NOMO-1 treated with DMSO at 0.1 percent for 48 hours (cell line): ENCODE results near the gene CSTPP1.
"Not testable (repeated sequence)": the region's sequence is repeated elsewhere in the genome, so short reads cannot be mapped to it uniquely, and the experiment has no call there.

ENCODE experiments used
- DNase-seq: peaks from one replicate; lab custom pipeline; 2025; ENCODE audit not compliant: unreplicated experiment; lab: John Stamatoyannopoulos, UW

Gene CSTPP1

GRCh38 chr11:46907606-46908005 lies 29.0 kb upstream of the CSTPP1 start:
- DNase-seq: no peak

DNA sequence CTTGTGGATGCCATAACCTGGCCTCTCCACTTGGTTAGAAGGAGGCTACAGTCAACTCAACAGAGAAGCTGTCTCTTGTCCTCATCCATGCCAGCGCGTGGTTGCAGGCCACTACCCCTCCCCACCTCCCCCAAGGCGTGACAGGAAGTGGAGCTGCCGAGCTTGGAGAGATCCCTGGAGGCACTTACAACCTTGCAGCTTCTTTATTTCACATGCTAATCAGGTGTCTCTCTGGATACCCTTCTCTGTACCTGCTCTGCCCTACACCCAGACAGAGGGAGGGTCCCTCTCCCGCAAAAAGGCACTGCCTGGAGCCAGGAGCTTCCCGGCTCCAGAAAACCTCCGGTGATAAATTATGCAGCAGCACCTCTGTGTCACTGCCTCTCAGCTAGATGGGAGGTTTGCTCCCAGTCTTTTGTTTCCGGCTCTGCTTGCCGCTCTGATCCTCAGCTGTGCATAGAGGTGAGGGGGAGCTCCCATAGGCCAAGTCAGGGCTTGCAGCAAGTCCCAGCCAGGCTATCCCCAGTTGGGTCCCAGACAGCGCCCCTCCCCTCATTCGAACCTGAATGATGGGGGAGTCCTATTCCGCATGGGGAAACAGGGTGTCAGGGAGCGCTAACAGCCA lies 23.9 kb upstream of the CSTPP1 start:
- DNase-seq: no peak

DNA sequence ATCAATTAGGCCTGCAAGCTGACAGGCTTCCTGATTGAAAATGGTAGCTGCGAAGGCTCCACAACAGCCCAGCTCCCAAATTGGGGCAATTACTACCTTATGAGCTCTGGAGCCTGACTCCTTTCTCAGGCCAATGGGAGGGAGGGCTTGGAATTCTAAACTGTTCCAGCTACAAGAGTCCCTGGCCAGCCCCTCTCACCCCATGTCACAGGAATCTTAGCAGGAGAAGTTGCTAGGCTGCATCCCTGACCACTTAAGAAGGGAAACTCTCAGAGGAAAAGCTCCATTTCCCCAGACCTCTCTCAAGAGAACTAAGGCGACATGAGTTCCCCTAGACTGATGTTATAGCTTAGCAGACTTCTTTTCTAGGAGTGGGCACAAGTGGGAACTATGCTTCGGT lies 23.1 kb upstream of the CSTPP1 start:
- no peak for DNase-seq

GRCh38 chr11:46914363-46914762 lies 22.2 kb upstream of the CSTPP1 start:
- no peak for DNase-seq

GRCh38 chr11:46914910-46915309 lies 21.7 kb upstream of the CSTPP1 start:
- DNase-seq: no peak

DNA sequence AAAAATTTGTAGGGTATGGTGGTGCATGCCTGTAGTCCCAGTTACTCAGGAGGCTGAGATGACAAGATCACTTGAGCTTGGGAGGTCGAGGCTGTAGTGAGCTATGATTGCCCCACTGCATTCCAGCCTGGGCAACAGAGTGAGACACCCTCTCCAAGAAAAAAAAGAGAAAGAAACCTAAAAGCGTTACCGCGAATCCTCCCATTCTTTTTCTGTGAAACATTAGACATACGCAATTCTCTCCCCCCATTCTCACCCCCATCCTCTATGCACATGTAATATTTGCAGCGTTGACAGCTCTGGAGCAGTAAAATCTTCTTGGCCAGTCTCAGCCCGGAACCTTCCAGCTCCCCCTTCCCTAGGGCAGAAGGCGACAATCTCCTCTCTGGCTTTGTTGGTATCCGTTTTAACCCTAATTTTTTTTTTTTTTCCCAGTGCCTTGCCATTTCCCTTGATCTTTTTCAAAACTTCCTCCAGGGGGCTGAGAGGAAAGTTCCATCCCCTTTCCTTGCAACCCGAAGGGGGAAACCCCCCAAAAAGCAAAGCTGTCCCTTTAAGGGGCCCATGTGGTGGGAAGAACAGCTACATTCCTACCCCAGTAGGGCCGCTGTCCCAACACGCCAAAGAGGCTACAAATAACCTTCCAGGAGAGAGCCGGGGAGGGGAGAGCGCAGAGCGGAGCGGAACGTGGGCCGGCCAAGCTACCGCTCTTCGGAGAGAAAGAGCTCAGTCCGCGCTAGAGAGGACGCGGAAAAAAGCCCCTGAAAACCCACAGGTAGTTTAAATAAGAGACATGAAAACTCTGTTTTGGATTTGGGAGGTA lies 20.1 kb upstream of the CSTPP1 start:
- DNase-seq: peak; percentile 18

DNA sequence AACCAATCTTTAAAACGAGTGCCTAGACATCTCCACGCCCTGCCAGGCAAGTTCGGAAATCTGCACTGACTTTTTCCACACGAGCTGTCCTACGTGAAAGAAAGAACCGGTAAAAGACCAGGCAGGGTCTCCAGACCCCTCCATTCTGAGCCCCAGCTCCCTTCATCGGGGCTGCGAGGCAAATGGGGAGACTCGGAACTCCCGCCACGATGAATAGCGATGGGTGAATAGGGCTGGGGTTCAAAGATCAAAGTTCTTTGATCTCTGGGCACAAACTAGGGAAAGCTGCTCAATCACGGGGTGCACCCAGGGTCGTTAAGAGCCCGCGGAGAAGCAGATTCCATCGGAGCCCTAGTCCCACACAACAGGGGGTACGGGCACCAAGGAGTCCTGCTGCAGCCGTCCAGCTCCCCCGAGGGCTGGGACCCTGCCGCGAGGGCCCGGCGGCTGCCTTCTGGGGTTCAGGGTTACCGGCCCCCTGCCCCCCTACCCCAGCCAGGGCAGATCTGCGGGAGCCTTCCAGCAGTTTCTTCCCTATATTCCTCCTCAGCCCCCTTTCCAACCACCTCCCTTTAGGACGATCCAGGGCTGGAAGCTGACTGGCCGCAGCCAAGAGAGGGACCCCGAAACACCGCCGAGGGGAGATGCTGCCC lies 19.3 kb upstream of the CSTPP1 start:
- no peak for DNase-seq

DNA sequence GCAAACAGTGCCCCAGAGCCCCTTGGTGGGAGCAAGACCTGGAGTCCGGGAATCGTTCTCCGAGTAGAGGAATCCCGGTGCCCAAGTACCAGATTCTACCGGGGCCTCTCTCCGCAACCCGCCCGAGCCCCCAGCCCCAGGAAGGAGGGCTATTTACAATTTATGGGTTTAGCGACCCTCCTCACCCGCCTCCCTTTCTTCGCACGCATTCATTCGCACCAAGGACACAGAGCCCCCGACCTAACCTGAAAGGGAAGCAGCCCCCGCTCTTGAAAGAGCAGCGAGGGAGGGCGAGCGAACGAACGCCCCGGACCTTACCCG lies 18.8 kb upstream of the CSTPP1 start:
- no peak for DNase-seq

- DNase-seq: no peak
Observed at GRCh38 chr11:46918083-46918787, 18.3 kb upstream of the CSTPP1 start, which contains the start of gene LRP4. Gene LRP4, minus strand, starts transcription at chr11:46918550. Its CDS starts 171 bp downstream, at chr11:46918379.

GRCh38 chr11:46918788-46919513 lies 17.6 kb upstream of the CSTPP1 start:
- no peak for DNase-seq

- no peak for DNase-seq
Observed at GRCh38 chr11:46920755-46921154, 15.8 kb upstream of the CSTPP1 start.

DNA sequence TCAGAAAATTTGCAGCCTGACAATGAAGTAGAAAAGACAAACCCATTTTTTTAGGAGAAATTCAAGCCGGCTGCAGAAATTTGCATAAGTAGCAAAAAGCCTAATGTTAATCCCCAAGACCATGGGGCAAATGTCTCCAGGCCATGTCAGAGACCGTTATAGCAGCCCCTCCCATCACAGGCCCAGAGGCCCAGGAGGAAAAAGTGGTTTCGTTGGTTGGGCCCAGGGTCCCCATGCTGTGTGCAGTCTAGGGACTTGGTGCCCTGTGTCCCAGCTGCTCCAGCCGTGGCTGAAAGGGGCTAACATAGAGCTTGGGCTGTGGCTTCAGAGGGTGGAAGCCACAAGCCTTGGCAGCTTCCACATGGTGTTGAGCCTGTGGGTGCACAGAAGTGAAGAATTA lies 8.6 kb upstream of the CSTPP1 start:
- DNase-seq: not testable (repeated sequence)

- not testable (repeated sequence) for DNase-seq
Observed at GRCh38 chr11:46928701-46929100, 7.9 kb upstream of the CSTPP1 start.

DNA sequence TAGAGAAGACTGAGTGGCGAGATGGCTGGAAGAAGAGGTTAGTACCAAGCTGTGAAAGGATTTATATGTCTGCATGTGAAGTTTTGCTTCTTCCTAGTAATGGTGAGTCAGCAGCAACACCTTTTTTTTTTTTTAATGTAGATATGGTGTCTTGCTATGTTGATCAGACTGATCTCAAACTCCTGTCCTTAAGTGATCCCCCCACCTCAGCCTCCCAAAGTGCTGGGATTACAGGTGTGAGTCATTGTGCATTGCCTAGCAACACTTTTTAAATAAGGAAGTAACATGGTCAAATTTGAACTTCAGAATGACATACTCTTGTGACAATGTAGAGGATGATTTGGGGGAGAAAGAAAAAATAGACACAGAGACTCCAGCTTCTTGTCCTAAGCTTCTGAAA lies 6.5 kb upstream of the CSTPP1 start:
- DNase-seq: peak; percentile 48

DNA sequence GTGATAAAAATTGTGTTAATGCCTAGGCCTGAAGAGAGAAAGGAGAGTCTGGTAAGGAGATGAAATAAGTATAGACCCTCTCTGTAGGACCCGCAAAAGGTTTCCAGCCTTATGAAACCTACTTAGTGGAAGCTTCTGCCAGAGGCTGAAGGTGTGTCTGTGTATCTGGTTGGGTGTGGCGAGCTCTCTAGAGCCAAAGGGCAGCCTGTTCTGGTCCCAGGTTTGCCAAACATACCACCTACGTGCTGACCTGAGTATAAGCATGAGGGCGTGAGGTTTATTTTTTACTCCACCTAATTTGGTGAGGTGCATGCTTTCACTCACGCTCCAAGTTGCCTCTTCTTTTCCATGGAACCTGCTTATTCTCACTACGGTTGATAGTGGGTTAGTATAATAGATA lies 5.6 kb downstream of the CSTPP1 start:
- no peak for DNase-seq

GRCh38 chr11:46944356-46945075 lies 8.0 kb downstream of the CSTPP1 start:
- no peak for DNase-seq

DNA sequence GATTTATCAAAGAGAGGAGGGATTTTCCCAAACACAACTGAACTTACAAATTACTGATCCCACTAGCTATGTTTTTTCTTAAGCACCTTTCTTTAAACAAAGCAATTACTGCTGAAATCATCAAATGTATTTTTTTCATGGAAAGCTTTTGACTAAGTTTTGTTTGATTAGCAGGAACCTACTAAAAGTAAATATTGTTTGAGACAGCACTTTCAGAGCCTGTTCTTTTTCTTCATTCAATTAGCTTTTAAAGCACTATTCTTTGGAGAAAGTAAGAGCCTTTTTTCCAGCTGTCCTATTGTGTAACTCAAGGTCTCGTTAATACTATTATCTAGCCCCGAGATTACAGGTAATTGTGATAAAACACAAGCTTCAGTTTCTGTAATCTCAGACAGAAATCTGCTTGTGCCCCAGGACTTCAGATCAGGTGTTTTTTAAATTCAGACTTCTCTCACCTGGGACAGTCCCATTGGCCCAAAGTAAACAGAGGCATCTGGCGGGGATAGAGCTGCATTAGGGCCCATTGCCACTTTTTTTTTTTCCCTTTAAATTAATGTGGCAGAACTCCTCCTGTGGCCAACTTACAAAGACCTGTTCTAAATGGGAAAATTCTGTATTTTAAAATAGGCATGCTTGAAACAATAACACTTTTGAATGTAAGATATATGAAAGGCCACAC lies 11.0 kb downstream of the CSTPP1 start:
- DNase-seq: no peak

DNA sequence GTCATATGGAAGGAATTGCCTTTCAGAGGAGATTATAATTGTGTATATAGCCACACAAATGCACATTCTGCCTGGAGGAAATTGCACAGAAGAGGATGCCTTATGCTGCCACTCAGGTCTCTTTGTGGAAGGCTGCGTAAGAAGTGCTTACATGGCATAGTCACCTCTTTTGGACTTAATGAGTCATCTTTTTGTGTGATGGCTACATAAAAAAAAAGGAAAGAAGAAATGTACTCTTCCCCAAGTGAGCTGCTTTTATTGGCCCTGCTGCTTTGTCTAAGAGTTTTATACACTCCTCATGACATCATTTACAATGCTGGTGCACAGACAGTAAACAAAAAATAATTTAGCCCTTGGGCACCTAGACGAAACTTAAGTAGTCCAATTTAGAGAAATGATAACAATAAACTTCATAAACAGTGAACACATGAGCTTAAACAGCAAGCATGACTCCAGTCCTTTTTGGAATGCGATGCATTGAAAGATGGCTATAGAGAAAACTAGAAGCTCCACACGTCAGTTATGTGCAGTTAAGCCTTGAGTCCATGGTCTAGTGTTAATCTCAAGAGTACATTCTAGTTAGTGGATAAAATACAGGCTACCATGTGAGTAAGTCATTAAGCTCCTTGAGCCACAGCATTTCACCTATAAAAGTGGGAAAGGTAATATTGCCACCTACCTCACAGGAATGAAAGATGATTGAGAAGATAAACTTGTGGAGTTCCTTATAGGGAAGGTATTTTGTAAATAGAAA lies 12.0 kb downstream of the CSTPP1 start:
- peak; percentile 48 for DNase-seq

GRCh38 chr11:46949297-46949696 lies 12.7 kb downstream of the CSTPP1 start:
- DNase-seq: no peak
